Renal pelvis (tissue), 12 donors: ENCODE data around the gene ZNF839. TPM values are rescaled to one million over a fixed set of nuclear protein-coding genes. Genes with fewer than 3 reads are reported as not detected.
A peak's percentile ranks its signal among the peaks of the same experiment; 100 is the strongest.
"Not testable (repeated sequence)": the region's sequence is repeated elsewhere in the genome, so short reads cannot be mapped to it uniquely, and the experiment has no call there.

Experiments
- DNase-seq: peaks from one replicate; pipeline ENCODE4 v3.0.0-alpha.2; 2013
- long read RNA-seq, 16 experiments: transcript quantifications; one replicate each; lab custom pipeline, GENCODE V29; 2026
- polyA plus RNA-seq, 3 donors: library from polyadenylated mRNA; unstranded; fragments of 120-200 nt; gene quantifications; one replicate each; pipeline ENCODE4 v1.2.1, GENCODE V29; 2013; ENCODE audit not compliant: insufficient read length in 3 of 3

Gene ZNF839
- polyA plus RNA-seq, result 10 to 100 TPM; 13.7 to 22.3 (median 21.3) TPM
- long read RNA-seq, donor 1, partial matches to known transcripts, result 29 of 32 reads
- long read RNA-seq, donor 1, other reads (novel, unspliced or antisense), result 0 of 32 reads
- long read RNA-seq, donor 2, result 0 reads
- long read RNA-seq, donor 3, partial matches to known transcripts, result 0 of 1 reads
- long read RNA-seq, donor 3, other reads (novel, unspliced or antisense), result 0 of 1 reads
- long read RNA-seq, donor 4, result 0 reads
- long read RNA-seq, donor 5, result 0 reads
- long read RNA-seq, donor 6, partial matches to known transcripts, result 0 of 2 reads
- long read RNA-seq, donor 6, other reads (novel, unspliced or antisense), result 0 of 2 reads
- long read RNA-seq, donor 7, result 0 reads
- long read RNA-seq, donor 8, result 0 reads
- long read RNA-seq, donor 9, partial matches to known transcripts, result 38 of 38 reads
- long read RNA-seq, donor 9, other reads (novel, unspliced or antisense), result 0 of 38 reads
- long read RNA-seq, donor 10, partial matches to known transcripts, result 15 of 17 reads
- long read RNA-seq, donor 10, other reads (novel, unspliced or antisense), result 0 of 17 reads
- long read RNA-seq, donor 11, partial matches to known transcripts, result 6 of 6 reads
- long read RNA-seq, donor 11, other reads (novel, unspliced or antisense), result 0 of 6 reads
- long read RNA-seq, donor 12, partial matches to known transcripts, result 26 of 28 reads
- long read RNA-seq, donor 12, other reads (novel, unspliced or antisense), result 0 of 28 reads
- long read RNA-seq, donor 13, result 0 reads
- long read RNA-seq, donor 14, result 0 reads
- long read RNA-seq, donor 15, result 0 reads
- long read RNA-seq, donor 16, partial matches to known transcripts, result 0 of 2 reads
- long read RNA-seq, donor 16, other reads (novel, unspliced or antisense), result 0 of 2 reads

DNA sequence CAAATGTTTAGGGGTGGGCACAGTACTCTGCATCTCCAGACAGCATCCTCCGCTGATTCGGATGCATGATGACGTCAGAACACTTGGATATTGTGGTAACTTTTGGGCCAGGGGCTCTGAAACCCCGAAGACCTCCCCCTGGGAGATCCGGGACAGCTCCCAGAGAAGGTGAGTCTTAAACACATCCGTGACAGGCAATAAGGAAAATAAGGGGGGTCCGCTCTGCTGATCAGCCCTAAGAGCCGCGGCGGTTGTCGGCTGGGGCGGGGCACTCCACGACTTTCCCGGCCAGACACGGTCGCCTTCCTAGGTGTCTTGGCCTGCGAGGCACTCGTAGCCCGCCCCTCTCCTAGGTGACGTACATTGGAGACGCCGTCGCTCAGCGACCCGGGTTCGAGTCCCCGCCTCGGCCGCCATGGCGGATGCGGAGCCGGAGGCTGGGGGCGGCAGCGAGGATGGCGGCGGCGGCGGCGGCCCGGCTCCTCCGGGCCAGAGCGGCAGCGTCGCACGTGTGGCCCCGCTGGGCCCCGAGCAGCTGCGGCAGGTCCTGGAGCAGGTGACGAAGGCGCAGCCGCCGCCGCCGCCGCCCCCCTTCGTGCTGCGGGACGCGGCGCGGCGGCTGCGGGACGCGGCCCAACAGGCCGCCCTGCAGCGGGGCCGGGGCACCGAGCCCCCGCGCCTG lies at the start of gene ZNF839:
Gene ZNF839 (plus strand): TSS at position 396 of the 682 bp plus-strand sequence. CDS start 20 bp downstream, at position 416.
- DNase-seq, result peak; percentile 90

- no peak for DNase-seq
These were observed 47.2 kb upstream of the ZNF839 start for GRCh38 chr14:102272392-102272791.

GRCh38 chr14:102275866-102276265 lies 43.7 kb upstream of the ZNF839 start:
- no peak for DNase-seq

DNA sequence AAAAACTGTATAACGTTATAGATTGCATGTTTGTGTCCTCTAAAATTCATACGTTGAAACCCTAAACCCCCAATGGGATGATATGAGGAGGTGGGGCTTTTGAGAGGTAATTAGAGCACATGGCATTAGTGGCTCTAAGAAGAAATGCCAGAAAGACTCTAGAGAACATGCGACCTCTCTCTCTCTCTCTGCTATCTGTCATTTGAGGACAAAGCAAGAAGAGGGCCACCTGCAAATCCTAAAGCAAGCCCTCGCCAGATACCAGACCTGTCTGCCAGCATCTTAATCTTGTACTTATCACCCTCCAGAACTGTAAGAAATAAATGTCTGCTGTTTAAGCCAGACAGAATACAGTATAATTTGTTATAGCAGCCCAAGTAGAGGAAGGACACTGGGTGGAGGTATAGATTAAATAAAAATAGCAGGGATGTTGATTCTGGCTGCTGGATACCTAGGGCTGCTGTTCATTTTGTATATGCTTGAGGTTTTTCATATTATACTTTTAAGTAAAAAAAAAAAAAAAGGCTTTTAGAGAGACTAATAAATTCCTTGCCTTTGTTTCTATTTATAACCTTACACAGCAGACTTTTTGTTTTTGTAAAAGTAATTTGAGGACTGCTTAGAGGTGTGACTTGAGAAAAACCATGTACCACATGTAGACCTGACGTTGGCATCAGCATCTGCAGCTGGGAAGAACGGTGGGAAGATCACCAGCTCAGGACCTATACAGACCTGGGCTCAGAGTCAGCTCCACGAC lies 41.5 kb upstream of the ZNF839 start:
- no peak for DNase-seq

DNA sequence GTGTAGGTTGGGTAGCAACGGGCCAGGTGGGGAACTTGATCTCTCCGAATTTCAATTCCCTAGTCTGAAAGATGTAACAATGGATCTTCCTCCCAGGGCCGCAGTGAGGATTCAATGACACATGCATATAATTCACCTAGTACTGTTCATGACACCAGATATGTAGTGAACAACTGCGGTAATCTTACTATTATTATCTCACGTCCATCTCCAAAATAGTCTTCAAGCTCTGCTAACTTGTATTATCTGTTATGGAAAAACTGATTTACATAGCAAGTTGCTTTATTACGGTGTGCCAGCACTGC lies 41.0 kb upstream of the ZNF839 start:
- no peak for DNase-seq

GRCh38 chr14:102279282-102279681 lies 40.3 kb upstream of the ZNF839 start:
- DNase-seq, result no peak

- no peak for DNase-seq
These were observed 39.7 kb upstream of the ZNF839 start for GRCh38 chr14:102279688-102280348.

DNA sequence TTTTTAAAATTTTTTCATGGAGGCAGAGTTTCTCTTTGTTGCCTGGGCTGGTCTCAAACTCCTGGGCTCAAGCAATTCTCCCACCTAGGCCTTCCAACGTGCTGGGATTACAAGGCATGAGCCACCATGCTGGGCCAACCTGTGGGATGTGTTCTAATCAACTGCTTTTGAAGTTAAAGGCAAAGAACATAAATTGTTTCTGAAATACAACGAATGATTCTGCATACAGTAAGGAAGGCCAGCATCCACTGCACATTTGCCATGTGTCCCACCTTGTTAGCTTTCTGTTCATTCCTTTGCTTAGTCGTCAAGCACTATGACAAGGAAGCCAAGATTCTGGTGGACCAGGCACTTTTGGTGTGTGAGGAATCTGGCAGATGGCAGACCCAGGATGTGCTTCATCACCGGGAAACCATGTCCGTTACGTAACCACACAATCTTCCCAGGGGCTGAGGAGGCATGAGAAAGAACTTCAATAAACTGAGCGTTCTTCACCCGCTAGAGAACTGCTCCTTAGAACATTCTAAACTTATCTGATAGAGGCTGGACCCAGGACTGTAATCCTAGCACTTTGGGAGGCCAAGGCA lies 39.1 kb upstream of the ZNF839 start:
- no peak for DNase-seq

DNA sequence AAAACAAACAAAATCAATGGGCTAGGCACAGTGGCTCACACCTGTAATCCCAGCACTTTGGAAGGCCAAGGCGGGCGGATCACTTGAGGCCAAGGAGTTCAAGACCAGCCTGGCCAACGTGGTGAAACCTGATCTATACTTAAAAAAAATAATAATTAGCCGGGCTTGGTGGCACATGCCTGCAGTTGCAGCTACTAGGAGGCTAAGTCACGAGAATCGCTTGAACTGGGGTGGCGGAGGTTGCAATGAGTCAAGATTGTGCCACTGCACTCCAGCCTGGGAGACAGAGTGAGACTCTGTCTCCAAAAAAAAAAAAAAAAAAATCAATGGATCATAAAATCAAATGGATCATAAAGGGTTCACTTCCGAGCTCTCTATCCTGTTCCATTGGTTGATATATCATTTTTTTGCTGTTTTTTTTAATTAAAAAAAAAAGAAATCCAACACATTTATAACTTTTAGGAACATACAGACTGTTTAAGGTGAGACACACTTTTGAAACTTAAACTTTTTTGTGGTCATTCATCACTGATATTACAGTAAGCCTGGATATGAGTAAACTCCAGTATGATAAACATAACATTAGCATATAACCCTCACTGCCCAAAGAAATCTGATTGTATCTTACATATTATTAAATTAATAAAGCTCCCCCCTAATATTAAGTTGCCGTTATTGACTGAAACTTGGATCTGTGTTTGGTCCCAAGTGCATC lies 36.6 kb upstream of the ZNF839 start:
- DNase-seq, result no peak

- DNase-seq, result no peak
These were observed 35.9 kb upstream of the ZNF839 start for GRCh38 chr14:102283631-102284129.

DNA sequence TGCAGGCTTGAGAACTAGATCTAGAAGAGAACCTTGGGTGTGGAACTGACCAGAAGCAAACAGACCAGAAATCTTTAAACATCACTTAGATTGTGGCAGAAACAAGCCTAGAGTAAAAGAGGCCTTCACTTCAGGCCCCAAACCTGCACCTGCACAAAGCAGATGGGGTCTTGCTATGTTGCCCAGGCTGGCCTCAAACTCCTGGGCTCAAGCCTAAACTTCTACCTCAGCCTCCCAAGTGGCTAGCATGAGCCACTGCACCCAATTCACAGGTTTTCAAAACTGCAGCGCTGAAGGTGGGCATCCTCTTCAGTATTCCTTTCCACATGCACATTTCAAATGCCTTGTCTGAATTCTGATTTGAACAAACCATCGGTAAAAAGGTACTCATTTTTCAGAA lies 34.4 kb upstream of the ZNF839 start:
- DNase-seq, result no peak

GRCh38 chr14:102288139-102288538 lies 31.4 kb upstream of the ZNF839 start:
- no peak for DNase-seq

DNA sequence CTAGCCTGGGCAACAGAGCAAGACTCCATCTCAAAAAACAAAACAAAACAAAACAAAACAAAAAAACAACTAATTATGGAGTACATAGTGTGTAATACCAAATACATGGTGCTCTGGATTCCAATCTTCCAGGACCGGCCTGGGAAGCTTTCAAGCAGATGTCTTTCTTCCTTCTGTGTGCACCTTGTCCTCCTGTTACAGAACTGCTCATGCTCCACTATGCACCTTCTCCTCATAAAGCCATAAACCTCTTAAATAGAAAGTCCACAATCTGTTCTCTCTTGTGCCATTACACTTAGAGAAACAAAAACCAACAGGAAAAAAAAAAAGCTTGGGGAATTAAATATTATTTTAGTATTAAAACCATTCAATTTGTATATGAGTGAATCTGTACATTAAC lies 27.1 kb upstream of the ZNF839 start:
- DNase-seq, result no peak

- no peak for DNase-seq
These were observed 25.8 kb upstream of the ZNF839 start for GRCh38 chr14:102293781-102294180.

DNA sequence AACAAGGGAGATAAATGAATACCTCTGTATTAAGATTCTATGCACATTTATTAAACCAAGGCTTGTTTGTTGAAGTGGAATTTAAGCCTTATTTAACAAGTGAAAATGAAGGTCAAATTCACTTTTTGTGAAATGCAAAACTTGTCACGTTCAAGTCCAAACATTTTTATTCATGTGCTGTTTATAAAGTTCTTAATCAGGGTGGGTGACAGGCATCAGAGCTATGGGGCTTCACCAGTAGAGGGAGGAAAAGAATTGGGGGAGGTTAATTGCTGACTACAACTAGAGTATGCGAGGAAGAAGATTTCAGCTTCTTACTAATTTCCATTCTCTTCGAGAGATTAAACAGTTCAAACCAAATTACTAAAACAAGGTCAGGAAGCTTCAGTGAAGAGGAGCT lies 24.3 kb upstream of the ZNF839 start:
- DNase-seq, result no peak

DNA sequence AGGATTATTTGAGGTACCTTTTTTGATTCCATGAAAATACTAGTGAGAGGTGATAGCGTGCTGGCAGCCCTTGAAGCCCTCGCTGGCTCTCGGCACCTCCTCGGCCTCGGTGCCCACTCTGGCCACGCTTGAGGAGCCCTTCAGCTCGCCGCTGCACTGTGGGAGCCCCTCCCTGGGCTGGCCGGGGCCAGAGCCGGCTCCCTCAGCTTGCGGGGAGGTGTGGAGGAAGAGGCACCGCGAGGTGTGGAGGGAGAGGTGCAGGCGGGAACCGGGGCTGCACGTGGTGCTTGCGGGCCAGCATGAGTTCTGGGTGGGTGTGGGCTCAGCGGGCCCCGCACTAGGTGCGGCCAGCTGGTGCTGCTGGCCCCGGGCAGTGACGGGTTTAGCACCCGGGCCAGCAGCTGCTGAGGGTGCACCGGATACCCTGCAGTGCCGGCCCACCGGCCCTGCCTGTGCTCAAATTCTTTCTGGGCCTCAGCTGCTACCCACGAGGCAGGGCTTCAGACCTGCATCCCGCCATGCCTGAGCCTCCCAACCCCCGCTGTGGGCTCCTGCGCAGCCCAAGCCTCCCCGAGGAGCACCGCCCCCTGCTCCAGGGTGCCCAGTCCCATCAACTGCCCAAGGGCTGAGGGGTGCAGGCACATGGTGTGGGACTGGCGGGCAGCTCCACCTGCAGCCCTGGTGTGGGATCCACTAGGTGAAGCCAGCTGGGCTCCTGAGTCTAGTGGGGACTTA lies 21.9 kb upstream of the ZNF839 start:
- no peak for DNase-seq

- DNase-seq, result not testable (repeated sequence)
These were observed 21.1 kb upstream of the ZNF839 start for GRCh38 chr14:102298303-102299070.

GRCh38 chr14:102303664-102304063 lies 15.9 kb upstream of the ZNF839 start:
- no peak for DNase-seq
